K562 (cell line): Measurements from ENCODE around the gene TMEM131L. TPM values are rescaled to one million over a fixed set of nuclear protein-coding genes. Genes with fewer than 3 reads are reported as not detected.

Experiments used
- ARNT ChIP-seq, 2 experiments: fragments of 450-650 bp; IDR thresholded peaks; 2 replicates each; pipeline ENCODE4 v1.6.1; 2016; ENCODE audit warnings: mild to moderate bottlenecking in 1 of 2
- ATF1 ChIP-seq, 2 experiments: fragments of 450-650 bp in 1 of 2; IDR thresholded peaks; 2 replicates each; pipeline ENCODE4 v1.6.1; 2016; ENCODE audit warnings: missing compliant biosample characterization in 1 of 2, missing genetic modification characterization in 1 of 2
- CBX3 ChIP-seq, 2 experiments: IDR thresholded peaks; 1 replicate in 1 of 2; 2 replicates in 1 of 2; pipeline ENCODE4 v1.6.1; 2012; ENCODE audit warnings: inconsistent platforms in 2 of 2, low read length in 2 of 2, borderline replicate concordance in 1 of 2, control low read depth in 1 of 2
- GABPB1 ChIP-seq: sonication (generic); formaldehyde crosslinking; IDR thresholded peaks from 2 replicates; pipeline ENCODE4 v1.8.0; 2022; ENCODE audit warnings: mild to moderate bottlenecking, missing genetic modification reagents
- HDAC3 ChIP-seq: fragments of 450-650 bp; IDR thresholded peaks from 2 replicates; pipeline ENCODE4 v1.6.1; 2018; ENCODE audit warnings: borderline replicate concordance, mild to moderate bottlenecking, moderate library complexity; ENCODE audit not compliant: partially characterized antibody
- HDAC8 ChIP-seq: fragments of 450-650 bp; IDR thresholded peaks from 2 replicates; pipeline ENCODE4 v1.6.1; 2016; ENCODE audit warnings: mild to moderate bottlenecking, missing genetic modification characterization, moderate library complexity, missing compliant biosample characterization
- HSF4 ChIP-seq: fragments of 250-450 bp; sonication (Bioruptor Pico); IDR thresholded peaks from 2 replicates; pipeline ENCODE4 v2.1.2; 2022; ENCODE audit warnings: mild to moderate bottlenecking, moderate library complexity, borderline replicate concordance
- MEIS2 ChIP-seq: fragments of 450-650 bp; IDR thresholded peaks from 2 replicates; pipeline ENCODE4 v1.6.1; 2014; ENCODE audit warnings: mild to moderate bottlenecking; ENCODE audit not compliant: partially characterized antibody
- RBM15 ChIP-seq: fragments of 200-400 bp; formaldehyde crosslinking; IDR thresholded peaks from 2 replicates; pipeline ENCODE4 v1.6.1; 2018; ENCODE audit warnings: mild to moderate bottlenecking, low read length, moderate library complexity; ENCODE audit not compliant: insufficient read depth
- SMARCA5 ChIP-seq: fragments of 450-650 bp; IDR thresholded peaks from 2 replicates; pipeline ENCODE4 v1.6.1; 2016
- SP2 ChIP-seq: IDR thresholded peaks from 2 replicates; pipeline ENCODE4 v1.6.1; 2011; ENCODE audit warnings: mild to moderate bottlenecking, low read depth, low read length, moderate library complexity; ENCODE audit not compliant: poor library complexity, severe bottlenecking; ENCODE audit errors: extremely low read depth
- SREBF2 ChIP-seq: sonication (generic); formaldehyde crosslinking; IDR thresholded peaks from 2 replicates; pipeline ENCODE4 v1.4.0; 2020; ENCODE audit warnings: mild to moderate bottlenecking, missing genetic modification reagents
- STAG1 ChIP-seq: sonication (generic); formaldehyde crosslinking; IDR thresholded peaks from 2 replicates; pipeline ENCODE4 v1.5.0; 2020; ENCODE audit warnings: missing genetic modification reagents, borderline replicate concordance
- ZKSCAN1 ChIP-seq: fragments of 150-350 bp; IDR thresholded peaks from 2 replicates; pipeline ENCODE4 v1.6.1; 2016; ENCODE audit warnings: low read depth, low read length
- ZNF174 ChIP-seq: fragments of 250-450 bp; sonication (Bioruptor Pico); IDR thresholded peaks from 2 replicates; pipeline ENCODE4 v1.4.0; 2020; ENCODE audit warnings: mild to moderate bottlenecking
- ZNF24 ChIP-seq: fragments of 450-650 bp; IDR thresholded peaks from 2 replicates; pipeline ENCODE4 v1.6.1; 2016
- ZNF408 ChIP-seq: fragments of 250-450 bp; sonication (Bioruptor Pico); IDR thresholded peaks from 2 replicates; pipeline ENCODE4 v1.4.0; 2020; ENCODE audit warnings: low read depth, mild to moderate bottlenecking, moderate library complexity
- polyA plus RNA-seq, 8 experiments: library from polyadenylated mRNA; depleted of rRNA in 4 of 8; stranded (reverse) in 5 of 8; unstranded in 3 of 8; fragments of >200 nt; fragmentation: Nextera tagmentation in 2 of 8; fragmentation: Illumina TruSeq in 1 of 8; extraction: Ambion mirVana in 2 of 8; extraction: Trizol in 1 of 8; gene quantifications; 2 replicates each; pipeline versions ENCODE4 v1.2.1 to v1.2.3, GENCODE V29; 2011 to 2014; ENCODE audit warnings: inconsistent platforms in 1 of 8, missing spikeins in 1 of 8
- total RNA-seq, 7 experiments: library from RNA; depleted of rRNA in 6 of 7; stranded (reverse); fragments of >200 nt in 6 of 7; fragmentation: Illumina TruSeq in 2 of 7; extraction: Trizol in 2 of 7; gene quantifications; 2 replicates each; pipeline versions ENCODE4 v1.2.1 to v1.2.3, GENCODE V29; 2011 to 2021; ENCODE audit warnings: low replicate concordance in 1 of 7
- TF ChIP-seq, protein P1 (sequence below): fragments of 250-450 bp; sonication (Bioruptor Pico); IDR thresholded peaks from 2 replicates; pipeline ENCODE4 v1.6.1; 2021; ENCODE audit warnings: mild to moderate bottlenecking
- TF ChIP-seq, protein P2 (sequence below), 2 experiments: fragments of 450-650 bp; conservative IDR thresholded peaks; 2 replicates each; pipeline ENCODE4 v1.6.1; 2017; ENCODE audit warnings: mild to moderate bottlenecking in 2 of 2, moderate library complexity in 2 of 2
- TF ChIP-seq, protein P3 (sequence below): fragments of 450-650 bp; conservative IDR thresholded peaks from 2 replicates; pipeline ENCODE4 v1.6.1; 2016; ENCODE audit warnings: missing genetic modification characterization, low read depth, mild to moderate bottlenecking, missing compliant biosample characterization, moderate library complexity
- TF ChIP-seq, protein P4 (sequence below): IDR thresholded peaks from 2 replicates; pipeline ENCODE4 v1.6.1; 2016; ENCODE audit warnings: missing genetic modification characterization, missing compliant biosample characterization

Gene TMEM131L
- total and polyA plus RNA-seq, 9 of the 15 experiments (the other 6 are each of a cell fraction or from before 2014, with no cell fraction given), result 1.2 to 20.8 (median 12.9) TPM

DNA sequence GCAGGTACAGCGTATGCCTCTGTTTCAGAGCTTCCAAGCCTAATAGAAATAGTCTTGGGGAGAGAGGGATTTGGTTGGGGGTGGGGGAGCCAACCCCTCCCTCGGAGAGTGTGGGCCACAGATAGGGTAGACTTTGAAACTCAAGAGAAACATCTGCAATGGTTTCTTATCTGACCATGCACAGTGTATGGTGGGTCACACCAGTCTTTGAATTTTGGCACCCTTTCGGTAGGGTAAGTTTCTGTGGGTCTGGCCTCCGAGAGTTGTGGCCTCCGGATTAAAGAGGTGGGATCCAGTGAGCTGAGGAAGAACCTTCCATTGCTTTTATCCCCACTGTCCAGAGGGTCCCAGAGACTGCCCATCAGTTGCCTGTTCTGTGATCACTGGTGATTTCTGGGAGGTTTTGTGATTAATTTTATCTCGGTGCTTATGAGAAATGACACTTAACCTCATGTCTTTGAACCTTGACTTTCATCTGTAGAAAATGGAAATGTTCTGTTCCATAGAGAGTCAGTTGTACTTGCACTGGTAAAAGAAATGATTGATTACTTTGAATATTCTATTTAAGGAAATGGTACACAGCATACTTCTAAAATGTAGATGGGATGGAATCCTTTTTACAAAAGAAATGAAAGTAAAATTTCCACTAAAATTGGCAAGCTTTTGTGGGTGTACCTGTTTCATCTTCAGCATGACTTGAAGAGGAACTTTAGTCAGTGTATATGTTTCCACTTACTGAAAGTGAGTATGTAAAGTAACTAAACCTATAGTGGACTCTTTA lies 62.7 kb downstream of the TMEM131L start (continued):
- no peak for TF ChIP-seq STAG1 (CRISPR knock-in tag)
- TF ChIP-seq ZKSCAN1, result 0 out of 2 replicates have a peak, but pooled peaks have one; percentile 56
- TF ChIP-seq, protein P1, sequence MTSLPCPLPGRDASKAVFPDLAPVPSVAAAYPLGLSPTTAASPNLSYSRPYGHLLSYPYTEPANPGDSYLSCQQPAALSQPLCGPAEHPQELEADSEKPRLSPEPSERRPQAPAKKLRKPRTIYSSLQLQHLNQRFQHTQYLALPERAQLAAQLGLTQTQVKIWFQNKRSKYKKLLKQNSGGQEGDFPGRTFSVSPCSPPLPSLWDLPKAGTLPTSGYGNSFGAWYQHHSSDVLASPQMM (CRISPR knock-in tag), result no peak
- TF ChIP-seq ZNF408 (CRISPR knock-in tag), result no peak
- TF ChIP-seq GABPB1 (CRISPR knock-in tag), result no peak
- peak; percentile 22 for TF ChIP-seq MEIS2
- no peak for TF ChIP-seq SP2
- TF ChIP-seq, protein P2, sequence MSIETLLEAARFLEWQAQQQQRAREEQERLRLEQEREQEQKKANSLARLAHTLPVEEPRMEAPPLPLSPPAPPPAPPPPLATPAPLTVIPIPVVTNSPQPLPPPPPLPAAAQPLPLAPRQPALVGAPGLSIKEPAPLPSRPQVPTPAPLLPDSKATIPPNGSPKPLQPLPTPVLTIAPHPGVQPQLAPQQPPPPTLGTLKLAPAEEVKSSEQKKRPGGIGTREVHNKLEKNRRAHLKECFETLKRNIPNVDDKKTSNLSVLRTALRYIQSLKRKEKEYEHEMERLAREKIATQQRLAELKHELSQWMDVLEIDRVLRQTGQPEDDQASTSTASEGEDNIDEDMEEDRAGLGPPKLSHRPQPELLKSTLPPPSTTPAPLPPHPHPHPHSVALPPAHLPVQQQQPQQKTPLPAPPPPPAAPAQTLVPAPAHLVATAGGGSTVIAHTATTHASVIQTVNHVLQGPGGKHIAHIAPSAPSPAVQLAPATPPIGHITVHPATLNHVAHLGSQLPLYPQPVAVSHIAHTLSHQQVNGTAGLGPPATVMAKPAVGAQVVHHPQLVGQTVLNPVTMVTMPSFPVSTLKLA (conservative IDR thresholded peaks at IDR 0.05), result peak in 1 of 2 experiments; percentile 52; a peak in 2 of 4 replicates
- 0 out of 4 replicates have a peak, but pooled peaks have one; percentile 52 to 56 for TF ChIP-seq ARNT (IDR thresholded peaks at IDR 0.05)
- no peak for TF ChIP-seq SMARCA5
- no peak for TF ChIP-seq HDAC8
- TF ChIP-seq ATF1 (CRISPR knock-in tag; IDR thresholded peaks at IDR 0.05), result no peak
- TF ChIP-seq ATF1 (tag; IDR thresholded peaks at IDR 0.05), result no peak
- TF ChIP-seq CBX3 (IDR thresholded peaks at IDR 0.05; ENCODE audit: borderline replicate concordance in 1 of 2, low read length in 2 of 2), result peak in 1 of 2 experiments; percentile 29; a peak in 1 of 3 replicates
- TF ChIP-seq RBM15, result no peak
- TF ChIP-seq HDAC3, result peak; percentile 61
- TF ChIP-seq, protein P3, sequence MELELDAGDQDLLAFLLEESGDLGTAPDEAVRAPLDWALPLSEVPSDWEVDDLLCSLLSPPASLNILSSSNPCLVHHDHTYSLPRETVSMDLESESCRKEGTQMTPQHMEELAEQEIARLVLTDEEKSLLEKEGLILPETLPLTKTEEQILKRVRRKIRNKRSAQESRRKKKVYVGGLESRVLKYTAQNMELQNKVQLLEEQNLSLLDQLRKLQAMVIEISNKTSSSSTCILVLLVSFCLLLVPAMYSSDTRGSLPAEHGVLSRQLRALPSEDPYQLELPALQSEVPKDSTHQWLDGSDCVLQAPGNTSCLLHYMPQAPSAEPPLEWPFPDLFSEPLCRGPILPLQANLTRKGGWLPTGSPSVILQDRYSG, result no peak
- TF ChIP-seq SREBF2 (CRISPR knock-in tag), result no peak
- TF ChIP-seq ZNF24, result no peak
- no peak for TF ChIP-seq HSF4
- no peak for TF ChIP-seq ZNF174 (CRISPR knock-in tag)
- TF ChIP-seq, protein P4, sequence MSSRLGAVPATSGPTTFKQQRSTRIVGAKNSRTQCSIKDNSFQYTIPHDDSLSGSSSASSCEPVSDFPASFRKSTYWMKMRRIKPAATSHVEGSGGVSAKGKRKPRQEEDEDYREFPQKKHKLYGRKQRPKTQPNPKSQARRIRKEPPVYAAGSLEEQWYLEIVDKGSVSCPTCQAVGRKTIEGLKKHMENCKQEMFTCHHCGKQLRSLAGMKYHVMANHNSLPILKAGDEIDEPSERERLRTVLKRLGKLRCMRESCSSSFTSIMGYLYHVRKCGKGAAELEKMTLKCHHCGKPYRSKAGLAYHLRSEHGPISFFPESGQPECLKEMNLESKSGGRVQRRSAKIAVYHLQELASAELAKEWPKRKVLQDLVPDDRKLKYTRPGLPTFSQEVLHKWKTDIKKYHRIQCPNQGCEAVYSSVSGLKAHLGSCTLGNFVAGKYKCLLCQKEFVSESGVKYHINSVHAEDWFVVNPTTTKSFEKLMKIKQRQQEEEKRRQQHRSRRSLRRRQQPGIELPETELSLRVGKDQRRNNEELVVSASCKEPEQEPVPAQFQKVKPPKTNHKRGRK (tag), result no peak
